GM18861 (cell line): ENCODE measurements around the gene TMEM74B.
"Not testable (repeated sequence)": the region's sequence is repeated elsewhere in the genome, so short reads cannot be mapped to it uniquely, and the experiment has no call there.

Experiments
- ATAC-seq: cut with Tn5 transposase; IDR thresholded peaks from one replicate; pipeline ENCODE4 v1.9.1; 2021; ENCODE audit not compliant: unreplicated experiment

The TMEM74B gene

GRCh38 chr20:1184638-1185315 lies at the start of gene TMEM74B:
TSS of gene TMEM74B (minus strand) at chr20:1184981. CDS start at chr20:1183801, 1,180 bp downstream.
- ATAC-seq, result no peak

- ATAC-seq, result peak; percentile 51
Observed at GRCh38 chr20:1232286-1233111, 47.7 kb upstream of the TMEM74B start.

GRCh38 chr20:1229541-1229940 lies 44.8 kb upstream of the TMEM74B start:
- no peak for ATAC-seq

DNA sequence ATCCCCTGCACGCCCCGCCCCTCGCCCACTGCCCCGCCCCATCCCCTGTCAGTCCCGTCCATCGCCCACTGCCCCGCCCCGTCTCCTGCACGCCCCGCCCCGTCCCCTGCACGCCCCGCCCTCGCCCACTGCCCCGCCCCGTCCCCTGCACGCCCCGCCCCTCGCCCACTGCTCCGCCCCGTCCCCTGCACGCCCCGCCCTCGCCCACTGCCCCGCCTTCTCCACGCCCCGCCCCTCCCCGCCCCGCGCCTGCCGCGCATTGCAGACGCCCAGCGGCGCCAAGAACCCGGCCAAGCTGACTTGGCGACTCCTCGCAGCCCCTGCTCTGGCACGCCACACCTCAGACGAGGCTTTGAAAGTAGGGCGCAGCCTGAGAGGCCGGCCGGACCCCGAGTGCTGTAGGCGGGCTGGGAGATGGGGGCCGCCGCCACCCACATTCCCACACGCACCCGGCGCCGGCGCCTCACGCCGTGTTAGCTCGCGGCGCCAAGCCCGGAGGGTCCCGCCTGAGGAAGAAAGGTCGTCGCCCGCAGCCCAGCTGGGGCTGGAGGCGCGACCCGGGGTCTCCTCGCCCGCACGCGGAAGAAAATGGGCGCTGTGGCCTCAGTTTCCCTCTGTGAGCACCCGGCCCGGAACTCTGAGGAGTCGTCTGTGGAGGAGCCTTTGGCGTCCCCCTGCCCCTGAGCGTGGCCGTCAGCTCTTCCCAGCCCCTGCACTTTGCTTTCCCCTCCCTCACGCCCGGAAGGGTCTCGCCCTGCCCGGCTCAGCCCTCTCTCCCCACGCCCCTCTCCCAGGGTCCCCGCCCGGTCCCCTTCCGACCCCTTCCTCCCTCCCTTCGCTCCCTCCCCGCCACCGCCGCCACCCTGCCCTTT lies 41.2 kb upstream of the TMEM74B start, which contains the start of gene RAD21L1:
TSS of gene RAD21L1 (plus strand) at position 262 of the 872 bp plus-strand sequence. CDS start 2,410 bp downstream, outside the sequence.
- no peak for ATAC-seq

DNA sequence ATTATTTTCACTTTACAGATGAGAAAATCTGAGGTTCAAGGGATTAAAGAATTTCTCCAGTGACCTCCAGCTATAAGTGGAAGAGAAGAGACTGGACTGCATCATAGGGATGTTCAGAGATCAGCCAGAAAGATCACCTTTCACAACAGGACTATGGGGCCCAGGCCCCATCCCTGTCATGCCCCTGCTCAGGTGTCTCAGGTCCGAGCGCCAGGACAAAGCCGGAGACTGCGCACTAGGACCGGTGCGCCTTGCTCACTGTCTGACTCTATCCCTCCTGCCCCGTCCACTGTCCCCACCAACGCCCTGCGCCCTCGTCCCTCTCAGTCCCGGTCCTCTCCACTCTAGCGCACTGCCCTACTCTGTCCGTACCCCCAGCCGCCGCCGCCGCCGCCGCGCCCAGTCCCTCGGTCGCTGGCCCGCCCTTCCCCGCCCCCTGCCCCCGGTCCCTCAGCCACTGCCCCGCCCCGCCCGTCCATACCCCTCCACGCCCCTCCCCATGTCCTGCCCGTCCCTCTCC lies 40.5 kb upstream of the TMEM74B start:
- no peak for ATAC-seq

- no peak for ATAC-seq
Observed at GRCh38 chr20:1224205-1224890, 39.6 kb upstream of the TMEM74B start.

DNA sequence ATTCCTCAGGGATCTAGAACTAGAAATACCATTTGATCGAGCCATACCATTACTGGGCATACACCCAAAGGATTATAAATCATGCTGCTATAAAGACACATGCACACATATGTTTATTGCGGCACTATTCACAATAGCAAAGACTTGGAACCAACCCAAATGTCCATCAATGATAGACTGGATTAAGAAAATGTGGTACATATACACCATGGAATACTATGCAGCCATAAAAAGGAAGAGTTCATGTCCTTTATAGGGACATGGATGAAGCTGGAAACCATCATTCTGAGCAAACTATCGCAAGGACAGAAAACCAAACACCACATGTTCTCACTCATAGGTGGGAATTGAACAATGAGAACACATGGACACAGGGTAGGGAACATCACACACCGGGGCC lies 38.0 kb upstream of the TMEM74B start:
- not testable (repeated sequence) for ATAC-seq

DNA sequence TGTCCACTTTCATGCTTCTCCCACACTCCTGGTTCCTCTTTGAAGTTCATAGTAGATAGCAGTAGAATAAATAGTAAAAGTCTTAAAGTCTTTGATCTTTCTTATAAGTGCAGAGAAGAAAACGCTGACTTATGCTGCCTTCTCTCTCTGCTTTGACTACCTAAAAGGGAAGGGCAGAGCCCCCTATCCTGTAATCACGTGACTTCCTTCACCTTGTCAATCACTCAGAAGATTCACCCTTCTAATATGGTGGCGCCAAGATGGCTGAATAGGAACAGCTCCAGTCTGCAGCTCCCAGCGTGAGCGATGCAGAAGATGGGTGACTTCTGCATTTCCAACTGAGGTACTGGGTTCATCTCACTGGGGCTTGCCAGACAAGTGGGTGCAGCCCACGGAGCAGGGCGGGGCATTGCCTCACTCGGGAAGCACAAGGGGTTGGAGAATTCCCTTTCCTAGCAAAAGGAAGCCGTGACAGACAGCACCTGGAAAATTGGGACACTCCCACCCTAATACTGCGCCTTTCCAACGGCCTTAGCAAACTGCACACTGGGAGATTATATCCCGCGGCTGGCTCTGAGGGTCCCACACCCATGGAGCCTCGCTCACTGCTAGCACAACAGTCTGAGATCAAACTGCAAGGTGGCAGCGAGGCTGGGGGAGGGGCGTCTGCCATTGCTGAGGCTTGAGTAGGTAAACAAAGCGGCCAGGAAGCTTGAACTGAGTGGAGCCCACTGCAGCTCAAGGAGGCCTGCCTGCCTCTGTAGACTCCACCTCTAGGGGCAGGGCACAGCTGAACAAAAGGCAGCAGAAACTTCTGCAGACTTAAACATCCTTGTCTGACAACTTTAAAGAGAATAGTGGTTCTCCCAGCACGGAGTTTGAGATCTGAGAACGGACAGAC lies 32.0 kb upstream of the TMEM74B start:
- not testable (repeated sequence) for ATAC-seq

DNA sequence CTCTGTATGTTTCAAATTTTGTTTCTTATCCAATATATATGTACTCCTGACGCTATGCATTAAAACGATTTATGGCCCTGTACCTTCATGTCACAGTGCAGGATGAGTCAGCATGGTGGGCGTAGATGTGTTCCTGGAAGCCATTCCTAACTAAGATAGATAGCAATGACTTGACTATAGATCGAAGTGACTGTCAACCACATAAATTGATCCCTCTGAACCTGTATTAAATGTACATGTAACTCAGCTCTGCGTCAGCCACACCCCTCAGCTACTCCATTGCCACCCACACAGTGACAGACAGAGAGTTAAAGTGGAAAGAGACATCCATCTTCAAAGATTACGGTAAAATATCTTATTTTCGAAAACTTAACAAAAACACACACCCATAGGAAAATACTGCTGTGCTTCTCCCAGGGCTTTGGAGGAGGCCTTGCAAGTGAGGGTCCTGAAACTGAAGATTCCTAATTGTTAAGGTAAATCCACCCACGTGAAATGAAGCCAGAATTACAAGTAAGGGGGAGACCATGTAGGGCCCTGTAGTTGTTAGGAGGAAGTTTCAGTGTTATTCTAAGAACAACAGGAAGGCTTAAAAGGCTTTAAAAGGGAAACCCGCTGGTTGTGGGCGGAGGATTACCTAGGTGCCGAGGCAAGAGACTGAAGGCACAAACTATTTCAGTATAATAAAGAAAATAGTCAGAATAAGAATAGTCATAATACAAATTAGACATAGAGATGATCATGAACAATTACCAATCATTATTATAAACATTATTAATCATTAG lies 30.8 kb upstream of the TMEM74B start:
- ATAC-seq, result no peak

GRCh38 chr20:1214838-1215261 lies 30.1 kb upstream of the TMEM74B start:
- ATAC-seq, result no peak

- ATAC-seq, result peak; percentile 60
Observed at GRCh38 chr20:1212607-1213396, 28.0 kb upstream of the TMEM74B start.

GRCh38 chr20:1212023-1212422 lies 27.2 kb upstream of the TMEM74B start:
- ATAC-seq, result no peak

- no peak for ATAC-seq
Observed at GRCh38 chr20:1210501-1210900, 25.7 kb upstream of the TMEM74B start.

- ATAC-seq, result no peak
Observed at GRCh38 chr20:1209447-1210387, 24.9 kb upstream of the TMEM74B start.

- ATAC-seq, result no peak
Observed at GRCh38 chr20:1207293-1207878, 22.6 kb upstream of the TMEM74B start.
